Breast epithelium (tissue), 4 donors: ENCODE data around the gene DHCR7. TPM values are rescaled to one million over a fixed set of nuclear protein-coding genes. Genes with fewer than 3 reads are reported as not detected.

ENCODE experiments used
- DNase-seq, 2 donors: peaks; one replicate each; pipeline ENCODE4 v3.0.0-alpha.2; 2019; ENCODE audit warnings: low spot score in 2 of 2
- H3K27ac ChIP-seq, 2 donors: fragments of 200-600 bp; sonication (generic) in 1 of 2; one replicate each; pipeline ENCODE4 v1.5.1; 2016 to 2019; ENCODE audit warnings: mild to moderate bottlenecking in 1 of 2
- H3K27me3 ChIP-seq, 2 donors: fragments of 200-600 bp; sonication (generic) in 1 of 2; one replicate each; pipeline versions ENCODE4 v1.5.1 to v1.6.0; 2017 to 2019; ENCODE audit warnings: control low read depth in 1 of 2, mild to moderate bottlenecking in 1 of 2
- H3K36me3 ChIP-seq: fragments of 200-600 bp; one replicate; pipeline ENCODE4 v1.5.1; 2019
- H3K4me1 ChIP-seq, 2 donors: fragments of 200-600 bp; sonication (generic); one replicate each; pipeline ENCODE4 v1.5.1; 2016 to 2019; ENCODE audit warnings: control low read depth in 1 of 2
- H3K4me3 ChIP-seq, 3 donors: fragments of 200-600 bp; sonication (generic); 1 replicate in 2 of 3; 2 replicates in 1 of 3; pipeline ENCODE4 v1.5.1; 2016 to 2019; ENCODE audit warnings: mild to moderate bottlenecking in 3 of 3, moderate library complexity in 2 of 3
- H3K9me3 ChIP-seq, 2 donors: fragments of 200-600 bp; sonication (generic) in 1 of 2; one replicate each; pipeline ENCODE4 v1.5.1; 2016 to 2019; ENCODE audit warnings: control low read depth in 1 of 2
- CTCF ChIP-seq, 3 donors: fragments of 450-650 bp; IDR thresholded peaks; one replicate each; pipeline ENCODE4 v1.5.1; 2016 to 2017; ENCODE audit warnings: antibody characterized with exemption in 3 of 3, mild to moderate bottlenecking in 3 of 3, moderate library complexity in 3 of 3
- POLR2A ChIP-seq: fragments of 450-650 bp; IDR thresholded peaks from one replicate; pipeline ENCODE4 v1.6.1; 2016; ENCODE audit warnings: antibody characterized with exemption, mild to moderate bottlenecking, moderate library complexity
- POLR2AphosphoS5 ChIP-seq, 3 donors: sonication (generic); formaldehyde crosslinking; IDR thresholded peaks; one replicate each; pipeline ENCODE4 v1.6.1; 2017; ENCODE audit warnings: antibody characterized with exemption in 3 of 3
- intact Hi-C: fragments of 100-400 bp; cut with DNase I; formaldehyde crosslinking; loops from one replicate; pipeline ENCODE4 v1.15.1; 2023; ENCODE audit warnings: low total_unique reads
- total RNA-seq, 3 donors: library from RNA; depleted of rRNA; stranded (reverse); fragments of >200 nt; gene quantifications; one replicate each; pipeline ENCODE4 v1.1.0, GENCODE V29; 2016

Gene DHCR7
- total RNA-seq, 3 donors from 2014 or later, result 14.7 to 31.7 (median 25.2) TPM

- DNase-seq, result no peak
- H3K27ac ChIP-seq, result no peak overlapping the region
- TF ChIP-seq CTCF (IDR thresholded peaks at IDR 0.05) (peak in 2 of 3 donors; percentile 42 to 50), POLR2AphosphoS5 (IDR thresholded peaks at IDR 0.05) (no peak)
- H3K4me3 ChIP-seq, result no peak overlapping the region
- no peaks in the 10 kb centered on the region for H3K36me3 ChIP-seq
- H3K9me3 ChIP-seq, result no peaks in the 10 kb centered on the region
- H3K4me1 ChIP-seq, result no peaks in the 10 kb centered on the region
- intact Hi-C loops, result no loop called here
- no peaks in the 10 kb centered on the region for H3K27me3 ChIP-seq
Observed at GRCh38 chr11:71420455-71421241, 27.5 kb downstream of the DHCR7 start.

GRCh38 chr11:71418643-71419042 lies 29.6 kb downstream of the DHCR7 start:
- DNase-seq, result no peak
- H3K9me3 ChIP-seq, result no peaks in the 10 kb centered on the region
- no peaks in the 10 kb centered on the region for H3K36me3 ChIP-seq
- no peak overlapping the region for H3K27ac ChIP-seq
- intact Hi-C loops, result no loop called here
- no peaks in the 10 kb centered on the region for H3K4me1 ChIP-seq
- H3K4me3 ChIP-seq, result no peak overlapping the region
- H3K27me3 ChIP-seq, result no peaks in the 10 kb centered on the region
- TF ChIP-seq POLR2AphosphoS5 (IDR thresholded peaks at IDR 0.05), result no peak
- TF ChIP-seq CTCF (IDR thresholded peaks at IDR 0.05), result no peak
- TF ChIP-seq POLR2A, result no peak

- intact Hi-C loops, result no loop called here
- no peaks in the 10 kb centered on the region for H3K36me3 ChIP-seq
- H3K27me3 ChIP-seq, result no peaks in the 10 kb centered on the region
- H3K9me3 ChIP-seq, result no peaks in the 10 kb centered on the region
- no peak overlapping the region for H3K27ac ChIP-seq
- DNase-seq, result no peak
- no peaks in the 10 kb centered on the region for H3K4me1 ChIP-seq
- H3K4me3 ChIP-seq, result no peak overlapping the region
- TF ChIP-seq POLR2AphosphoS5 (IDR thresholded peaks at IDR 0.05), result no peak
Observed at GRCh38 chr11:71414645-71415044, 33.5 kb downstream of the DHCR7 start.

GRCh38 chr11:71410363-71410966 lies 37.7 kb downstream of the DHCR7 start:
- TF ChIP-seq POLR2A, result no peak
- TF ChIP-seq CTCF (IDR thresholded peaks at IDR 0.05), result no peak
- TF ChIP-seq POLR2AphosphoS5 (IDR thresholded peaks at IDR 0.05), result no peak
- no peaks in the 10 kb centered on the region for H3K27me3 ChIP-seq
- no peaks in the 10 kb centered on the region for H3K9me3 ChIP-seq
- no peaks in the 10 kb centered on the region for H3K4me1 ChIP-seq
- no peak for DNase-seq
- intact Hi-C loops, result no loop called here
- no peak overlapping the region for H3K27ac ChIP-seq
- H3K4me3 ChIP-seq, result no peak overlapping the region
- H3K36me3 ChIP-seq, result no peaks in the 10 kb centered on the region

GRCh38 chr11:71408826-71409225 lies 39.4 kb downstream of the DHCR7 start:
- Histone ChIP-seq H3K9me3 (no peaks in the 10 kb centered on the region), H3K36me3 (no peaks in the 10 kb centered on the region), H3K4me3 (no peak overlapping the region), H3K4me1 (no peaks in the 10 kb centered on the region), H3K27me3 (no peaks in the 10 kb centered on the region), H3K27ac (no peak overlapping the region)
- intact Hi-C loops, result no loop called here
- no peak for TF ChIP-seq POLR2AphosphoS5 (IDR thresholded peaks at IDR 0.05)
- no peak for TF ChIP-seq CTCF (IDR thresholded peaks at IDR 0.05)
- TF ChIP-seq POLR2A, result no peak
- no peak for DNase-seq
